SU-DHL-6 (cell line): ENCODE results near the gene DPP6.

Experiments used
- H2AFZ ChIP-seq: fragments of 200-600 bp; sonication (generic); 2 replicates; pipeline ENCODE4 v1.6.1; 2014; ENCODE audit warnings: low read depth, mild to moderate bottlenecking, moderate library complexity, mixed read lengths, antibody characterized with exemption, low read length; ENCODE audit not compliant: severe bottlenecking
- H3F3A ChIP-seq: fragments of 200-600 bp; shearing (Covaris generic); 2 replicates; pipeline ENCODE4 v1.6.0; 2016; ENCODE audit warnings: antibody characterized with exemption, mild to moderate bottlenecking; ENCODE audit not compliant: insufficient read depth
- H3K27ac ChIP-seq: fragments of 200-600 bp; sonication (generic); 2 replicates; pipeline ENCODE4 v1.5.1; 2016; ENCODE audit warnings: low read depth, mild to moderate bottlenecking, low read length, moderate library complexity, mixed read lengths
- H3K27me3 ChIP-seq: fragments of 200-600 bp; sonication (generic), shearing (Covaris generic); 2 replicates; pipeline ENCODE4 v1.6.0; 2014; ENCODE audit warnings: mild to moderate bottlenecking, low read length
- H3K36me3 ChIP-seq: fragments of 200-600 bp; sonication (generic); 2 replicates; pipeline ENCODE4 v1.6.1; 2014; ENCODE audit warnings: mild to moderate bottlenecking, low read length, mixed read lengths
- H3K4me2 ChIP-seq: fragments of 300-600, 200-600 bp; shearing (Covaris generic), sonication (generic); 2 replicates; pipeline ENCODE4 v1.6.0; 2014; ENCODE audit warnings: low read length, low read depth, mild to moderate bottlenecking; ENCODE audit not compliant: poor library complexity, severe bottlenecking
- H3K4me3 ChIP-seq: fragments of 200-600 bp; sonication (generic); 2 replicates; pipeline ENCODE4 v1.5.1; 2014; ENCODE audit warnings: antibody characterized with exemption, low read length, mild to moderate bottlenecking, mixed read lengths; ENCODE audit not compliant: insufficient read depth, poor library complexity, severe bottlenecking
- H3K79me2 ChIP-seq: fragments of 200-600 bp; sonication (generic); 2 replicates; pipeline ENCODE4 v1.6.1; 2014; ENCODE audit warnings: mild to moderate bottlenecking, low read length, moderate library complexity; ENCODE audit not compliant: insufficient read depth
- H3K9ac ChIP-seq: fragments of 200-600 bp; sonication (generic); 2 replicates; pipeline ENCODE4 v1.7.0; 2014; ENCODE audit warnings: mild to moderate bottlenecking, low read length
- H3K9me2 ChIP-seq: fragments of 200-600 bp; sonication (generic); replicated peaks from 2 replicates; pipeline ENCODE4 v1.6.1; 2014; ENCODE audit warnings: low read length; ENCODE audit not compliant: insufficient read depth
- H3K9me3 ChIP-seq: fragments of 200-600 bp; sonication (generic); 2 replicates; pipeline ENCODE4 v1.6.1; 2014; ENCODE audit warnings: low read length, mixed read lengths; ENCODE audit not compliant: insufficient read depth
- H4K20me1 ChIP-seq: fragments of 200-600 bp; sonication (generic); 2 replicates; pipeline ENCODE4 v1.6.1; 2014; ENCODE audit warnings: low read depth, mild to moderate bottlenecking, antibody characterized with exemption, low read length, moderate library complexity, mixed read lengths
- CTCF ChIP-seq: fragments of 200-600 bp; sonication (generic); IDR thresholded peaks from one replicate; pipeline ENCODE4 v1.5.1; 2017; ENCODE audit warnings: antibody characterized with exemption, mild to moderate bottlenecking, low read length, moderate library complexity; ENCODE audit not compliant: insufficient read depth, poor library complexity, severe bottlenecking
- EZH2phosphoT487 ChIP-seq: fragments of 200-600 bp; sonication (generic), shearing (Covaris generic); conservative IDR thresholded peaks from 2 replicates; pipeline ENCODE4 v1.6.1; 2018; ENCODE audit warnings: mild to moderate bottlenecking, antibody characterized with exemption, low read length, moderate library complexity, mixed read lengths

The DPP6 gene

DNA sequence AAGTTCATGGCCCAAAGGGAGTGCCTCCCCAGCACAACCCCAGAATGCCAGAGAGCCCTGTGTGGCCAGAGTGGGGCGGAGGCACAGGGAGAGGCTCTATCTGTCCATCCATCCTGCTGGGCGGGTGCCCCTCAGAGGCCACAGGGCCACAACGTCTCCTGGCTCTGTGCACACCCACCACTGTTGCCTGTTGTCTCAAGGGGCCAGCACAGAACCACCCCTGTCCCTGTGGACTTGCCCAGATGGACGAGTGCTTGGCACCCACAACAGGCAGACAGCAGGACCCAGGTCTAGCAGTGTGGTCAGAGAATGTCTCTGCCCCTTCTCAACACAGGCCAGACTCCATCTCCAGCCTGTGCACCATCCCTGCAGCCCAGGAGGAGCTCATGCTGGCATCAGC is 857.9 kb downstream of the DPP6 start:
- Histone ChIP-seq H3K9ac (no peak overlapping the region), H3K36me3 (no peaks in the 10 kb centered on the region), H3K79me2 (no peaks in the 10 kb centered on the region), H3K4me3 (no peak overlapping the region), H3K4me2 (no peak overlapping the region), H3K9me2 (no peaks in the 10 kb centered on the region), H3K27me3 (no peaks in the 10 kb centered on the region), H3F3A (no peaks in the 10 kb centered on the region), H4K20me1 (no peaks in the 10 kb centered on the region), H3K27ac (no peak overlapping the region), H3K9me3 (no peaks in the 10 kb centered on the region), H2AFZ (no peak overlapping the region)
- no peak for TF ChIP-seq EZH2phosphoT487
- no peak for TF ChIP-seq CTCF

DNA sequence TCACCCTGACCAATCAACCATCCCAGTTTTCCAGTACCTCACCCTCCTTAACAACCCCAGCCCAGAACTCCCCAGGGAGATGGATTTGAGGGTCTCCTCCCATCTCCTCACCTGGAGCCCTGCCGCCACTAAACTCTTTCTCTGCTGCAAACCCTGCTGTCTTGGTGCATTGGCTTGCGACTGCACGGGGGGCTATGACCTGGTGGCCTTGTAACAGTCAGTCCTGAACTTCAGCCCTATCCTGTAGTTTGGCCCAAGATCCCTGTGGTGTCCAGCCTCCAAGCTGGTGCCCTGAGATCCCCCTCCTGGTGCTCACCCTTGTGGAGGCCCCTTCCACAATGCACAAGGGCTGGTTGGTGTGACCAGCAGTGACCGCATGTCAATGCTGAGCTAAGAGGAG is 858.8 kb downstream of the DPP6 start:
- no peaks in the 10 kb centered on the region for H4K20me1 ChIP-seq
- no peak for TF ChIP-seq CTCF
- no peak for TF ChIP-seq EZH2phosphoT487
- H3K27ac ChIP-seq, result no peak overlapping the region
- no peaks in the 10 kb centered on the region for H3K9me3 ChIP-seq
- H3K9ac ChIP-seq, result no peak overlapping the region
- no peaks in the 10 kb centered on the region for H3K79me2 ChIP-seq
- no peaks in the 10 kb centered on the region for H3K36me3 ChIP-seq
- no peaks in the 10 kb centered on the region for H3K27me3 ChIP-seq
- H3K4me3 ChIP-seq, result no peak overlapping the region
- H2AFZ ChIP-seq, result no peak overlapping the region
- H3K4me2 ChIP-seq, result no peak overlapping the region
- no peaks in the 10 kb centered on the region for H3K9me2 ChIP-seq
- no peaks in the 10 kb centered on the region for H3F3A ChIP-seq

DNA sequence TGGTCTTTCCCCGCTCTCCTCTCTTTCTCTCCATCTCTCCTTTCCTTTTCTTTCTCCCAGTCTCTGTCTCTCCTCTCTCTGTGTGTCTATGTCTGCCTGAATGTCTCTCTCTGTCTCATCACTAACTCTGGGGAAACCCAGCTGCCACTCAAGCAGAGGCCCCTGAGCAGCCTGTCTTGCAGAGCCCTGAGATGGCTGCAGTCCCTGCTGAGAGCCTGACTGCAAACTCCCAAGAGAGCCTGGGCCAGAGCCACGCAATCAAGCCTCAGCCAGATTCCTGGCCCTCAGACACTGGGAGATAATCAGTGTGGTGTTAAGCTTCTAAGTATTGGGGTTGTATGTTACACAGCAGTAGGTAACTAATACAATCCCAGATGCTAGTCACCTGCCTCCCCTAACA is 859.2 kb downstream of the DPP6 start:
- no peak for TF ChIP-seq CTCF
- TF ChIP-seq EZH2phosphoT487, result no peak
- Histone ChIP-seq H3K36me3 (no peaks in the 10 kb centered on the region), H3F3A (no peaks in the 10 kb centered on the region), H3K4me2 (no peak overlapping the region), H3K9me2 (no peaks in the 10 kb centered on the region), H3K9ac (no peak overlapping the region), H3K9me3 (no peaks in the 10 kb centered on the region), H2AFZ (no peak overlapping the region), H3K27me3 (no peaks in the 10 kb centered on the region), H4K20me1 (no peaks in the 10 kb centered on the region), H3K79me2 (no peaks in the 10 kb centered on the region), H3K4me3 (no peak overlapping the region), H3K27ac (no peak overlapping the region)
